ENCODE measurements around the gene ZSWIM4.

GRCh38 chr19:13868663-13869062 lies 73.4 kb downstream of the ZSWIM4 start:
- TF ChIP-seq CTCF (IDR thresholded peaks at IDR 0.05; ENCODE audit: low read depth, low read length): no peak
- no peak for TF ChIP-seq EZH2phosphoT487 (IDR thresholded peaks at IDR 0.05; ENCODE audit: low read depth)
